GM19025 (cell line): ENCODE data around the gene ITPR2.

Experiments used
- ATAC-seq: cut with Tn5 transposase; IDR thresholded peaks from one replicate; pipeline ENCODE4 v1.9.1; 2021; ENCODE audit warnings: mild to moderate bottlenecking, low read depth, moderate library complexity; ENCODE audit not compliant: unreplicated experiment

Gene ITPR2

GRCh38 chr12:26715232-26715631, 117.8 kb downstream of the ITPR2 start:
- no peak for ATAC-seq

GRCh38 chr12:26713885-26714383, 119.1 kb downstream of the ITPR2 start:
- ATAC-seq = peak; percentile 73

DNA sequence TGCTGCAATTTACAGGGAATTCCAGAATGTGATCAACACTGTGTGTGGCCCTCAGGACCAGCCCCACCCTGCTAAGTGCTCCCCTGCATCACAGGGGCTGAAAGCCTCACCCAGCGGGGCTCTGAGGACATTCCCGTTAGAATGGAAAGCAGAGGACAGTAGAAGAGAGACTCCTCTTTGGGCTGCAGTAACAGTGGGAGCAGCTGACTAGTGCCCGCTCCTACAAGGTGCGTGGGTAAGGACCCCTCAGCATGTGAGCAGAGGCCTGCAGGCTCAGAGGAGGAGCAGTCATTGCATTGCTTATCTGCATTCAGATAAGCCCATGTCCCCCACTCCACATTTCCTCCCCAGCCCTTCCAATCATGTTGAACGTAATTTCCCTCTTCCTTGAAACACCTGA, 120.1 kb downstream of the ITPR2 start:
- no peak for ATAC-seq

DNA sequence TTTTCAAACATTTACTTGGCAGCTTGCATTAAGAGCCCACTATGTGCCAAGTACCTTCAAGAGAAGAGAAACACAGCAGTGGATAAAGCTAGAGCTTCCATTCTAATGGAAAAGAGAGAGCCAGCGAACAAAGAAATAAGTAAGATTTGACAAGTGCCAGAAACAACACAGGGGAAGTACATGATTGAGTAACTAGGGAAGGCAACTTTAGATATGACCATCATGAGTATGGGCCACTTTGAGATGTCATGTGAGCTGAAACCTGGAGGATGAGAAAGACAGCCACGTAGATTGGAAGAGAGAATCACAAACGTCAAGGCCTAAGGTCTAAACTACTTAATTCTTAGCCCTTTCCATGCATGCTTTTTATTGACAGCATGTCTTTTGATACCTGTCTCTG, 121.4 kb downstream of the ITPR2 start:
- ATAC-seq = no peak

DNA sequence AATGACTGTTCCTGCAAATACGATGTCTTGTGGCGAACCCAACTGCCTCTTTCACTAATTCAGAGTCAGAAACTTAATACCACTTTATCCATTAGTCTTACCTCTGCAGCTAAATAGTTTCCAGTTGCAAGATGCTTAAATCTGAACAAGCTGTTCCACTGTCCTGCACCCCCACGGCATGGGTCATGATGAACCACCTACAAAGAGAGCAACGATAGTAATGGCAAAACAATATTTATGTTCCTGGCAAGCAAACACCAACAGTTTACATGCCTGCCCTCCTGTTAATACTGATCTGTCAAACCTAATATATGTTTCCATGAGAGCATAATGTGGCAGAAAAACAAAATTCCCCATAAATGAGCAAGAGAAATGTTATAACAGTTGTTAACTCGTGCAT, 121.9 kb downstream of the ITPR2 start:
- ATAC-seq = no peak

GRCh38 chr12:26705851-26706250, 127.1 kb downstream of the ITPR2 start:
- ATAC-seq = no peak

GRCh38 chr12:26704684-26705460, 128.1 kb downstream of the ITPR2 start:
- ATAC-seq = no peak

- no peak for ATAC-seq
Observed at GRCh38 chr12:26704214-26704613, 128.8 kb downstream of the ITPR2 start.

DNA sequence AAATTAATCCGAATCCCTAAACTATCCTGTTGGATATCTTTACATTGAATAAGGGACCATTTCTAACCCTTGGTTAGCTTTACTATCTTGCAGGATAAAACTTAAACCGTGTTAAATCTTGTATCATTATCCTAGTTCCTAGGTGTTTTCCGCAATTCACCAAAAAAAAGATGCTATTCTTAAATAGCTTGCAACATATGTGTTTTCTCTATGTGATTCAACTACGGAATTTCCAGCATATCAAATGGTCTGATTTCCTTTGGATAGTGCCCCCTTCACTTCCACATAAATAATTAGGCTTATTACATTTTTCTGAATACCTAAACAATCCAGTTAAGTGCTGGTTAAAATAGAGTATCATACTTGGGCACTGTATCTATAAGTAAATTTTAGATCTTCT, 130.3 kb downstream of the ITPR2 start:
- ATAC-seq = no peak

- ATAC-seq = no peak
Observed at GRCh38 chr12:26701604-26702215, 131.3 kb downstream of the ITPR2 start.

DNA sequence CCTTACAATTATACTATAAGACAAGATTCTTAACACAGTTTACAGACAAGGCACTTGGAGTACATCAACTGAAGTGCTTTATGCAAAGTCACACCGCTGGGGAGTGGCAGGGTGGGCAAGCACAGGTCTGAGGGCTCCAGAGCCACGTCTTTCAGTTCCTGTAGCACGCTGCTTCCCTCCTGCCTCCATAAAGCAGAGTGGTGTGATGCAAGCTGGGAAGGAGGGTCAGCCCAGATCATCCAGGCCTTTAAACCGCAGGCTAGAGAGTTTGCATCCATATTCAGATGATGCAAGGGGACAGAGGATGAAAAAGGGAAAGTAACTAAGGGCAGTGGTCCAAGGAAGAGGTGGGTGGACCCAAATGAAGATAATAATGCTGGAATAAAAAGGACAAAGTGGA, 132.6 kb downstream of the ITPR2 start:
- no peak for ATAC-seq

DNA sequence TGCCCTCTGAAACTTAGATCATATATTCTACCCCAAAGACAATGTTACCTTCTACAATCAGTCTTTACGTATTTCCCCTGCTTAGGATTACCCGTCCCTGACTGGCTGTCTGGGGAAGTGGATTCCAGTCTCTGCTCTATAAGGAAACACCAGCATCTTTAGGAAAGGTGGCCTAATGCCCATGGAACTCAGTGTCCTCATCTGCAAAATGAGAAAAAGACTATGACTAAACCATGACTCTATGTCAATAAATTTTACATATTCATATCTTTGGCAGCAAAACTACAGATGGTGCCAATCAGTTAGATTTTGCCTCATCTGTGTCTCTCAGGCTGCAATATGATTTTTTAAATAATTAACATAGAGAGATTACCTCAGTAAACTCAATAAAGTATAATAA, 133.8 kb downstream of the ITPR2 start:
- no peak for ATAC-seq

DNA sequence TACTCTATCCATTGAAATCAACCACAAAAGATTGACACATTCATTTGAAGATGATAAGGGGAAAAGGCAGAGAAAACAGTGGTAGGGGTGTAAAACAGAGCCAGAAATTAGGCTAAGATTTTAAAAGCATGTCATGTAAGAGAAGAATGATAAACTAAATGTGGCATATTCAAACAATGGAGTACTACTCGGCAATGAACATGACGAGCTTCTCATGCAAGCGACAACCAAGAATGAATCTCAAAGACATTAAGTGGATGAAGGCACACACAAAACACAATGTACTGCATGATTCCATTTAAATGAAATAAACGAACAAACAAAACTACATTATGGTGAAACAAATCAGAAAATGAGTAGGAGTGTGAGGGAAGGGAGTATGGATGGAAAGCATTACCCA, 134.8 kb downstream of the ITPR2 start:
- no peak for ATAC-seq

GRCh38 chr12:26697217-26697616, 135.8 kb downstream of the ITPR2 start:
- no peak for ATAC-seq

DNA sequence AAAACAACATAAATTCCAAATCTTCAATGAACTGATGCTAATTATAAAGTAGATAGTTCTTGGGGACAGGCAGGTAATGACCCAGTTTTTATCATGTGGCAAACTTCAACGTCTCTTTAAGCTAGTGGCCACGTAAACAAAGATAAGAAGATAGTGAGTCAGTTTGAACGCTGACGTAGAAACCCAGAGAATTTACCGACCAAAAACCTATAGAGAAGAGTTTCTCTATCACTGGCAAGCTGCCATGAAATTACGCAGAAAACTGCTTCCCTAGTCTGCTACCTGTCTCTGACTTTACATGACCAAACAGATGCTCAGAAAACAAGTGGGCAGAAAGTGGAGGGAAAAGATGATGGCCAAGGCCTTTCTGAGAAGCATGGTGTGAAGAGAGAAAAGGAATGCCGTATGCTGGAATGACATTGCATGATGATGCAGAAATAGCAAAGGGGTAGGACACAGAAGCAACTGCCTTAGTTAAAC, 136.3 kb downstream of the ITPR2 start:
- ATAC-seq = no peak

GRCh38 chr12:26696048-26696612, 136.9 kb downstream of the ITPR2 start:
- no peak for ATAC-seq

- no peak for ATAC-seq
Observed at GRCh38 chr12:26694402-26694801, 138.6 kb downstream of the ITPR2 start.

DNA sequence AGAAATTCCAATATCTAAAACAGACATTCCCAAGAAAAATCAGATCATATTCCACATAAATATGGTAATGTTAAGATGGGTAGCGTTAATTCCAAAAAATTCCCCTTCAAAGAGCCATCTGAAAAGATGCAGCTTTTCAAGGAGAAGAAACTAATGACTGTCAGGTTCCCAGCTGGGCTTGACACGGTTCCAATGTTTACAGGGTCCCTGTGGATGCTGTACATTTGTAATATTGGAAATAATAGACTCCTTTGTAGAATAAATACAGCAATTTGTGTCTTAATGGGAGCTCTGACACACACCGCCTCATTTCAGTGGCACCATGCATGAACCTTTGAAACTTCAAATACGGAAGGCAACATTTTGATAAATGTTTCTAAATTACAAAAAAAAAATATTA, 140.6 kb downstream of the ITPR2 start:
- no peak for ATAC-seq

DNA sequence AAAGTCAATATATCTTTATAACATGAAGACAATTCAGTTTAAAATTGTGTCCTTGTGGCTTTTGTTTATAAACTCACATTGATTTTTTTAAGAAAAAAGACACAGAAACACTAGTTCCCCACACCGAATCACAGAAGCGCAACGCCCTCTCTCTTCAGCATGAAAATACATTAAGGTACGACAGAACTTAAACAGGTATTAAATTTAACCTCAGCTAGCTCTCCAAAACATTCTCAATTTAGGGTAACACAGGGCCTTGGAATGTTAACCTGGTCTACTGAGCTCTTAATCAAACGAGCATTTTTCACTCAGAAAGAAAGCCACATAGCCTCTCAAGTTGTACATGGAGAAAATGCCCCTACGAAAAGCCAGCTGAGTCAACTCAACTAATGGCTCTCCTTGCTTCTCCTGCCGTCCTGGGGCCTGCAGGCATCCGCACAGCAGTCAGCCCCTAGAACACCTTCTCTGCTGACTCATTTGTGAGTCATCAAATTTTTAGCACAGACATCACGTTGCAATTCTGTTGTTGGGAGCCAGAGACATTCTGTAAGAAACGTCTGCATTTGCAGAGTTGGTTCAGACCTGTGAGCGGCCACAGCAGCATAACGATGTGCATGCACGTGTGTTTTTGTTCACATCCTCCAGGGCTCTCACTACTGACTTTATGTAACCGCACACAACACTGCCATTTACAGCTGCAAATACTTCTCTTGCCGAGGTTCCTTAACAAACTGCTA, 141.6 kb downstream of the ITPR2 start:
- no peak for ATAC-seq

- no peak for ATAC-seq
Observed at GRCh38 chr12:26690601-26691000, 142.4 kb downstream of the ITPR2 start.

GRCh38 chr12:26689281-26689841, 143.6 kb downstream of the ITPR2 start:
- ATAC-seq = no peak
